ENCODE results near the gene SLC34A3. TPM values are rescaled to one million over a fixed set of nuclear protein-coding genes. Genes with fewer than 3 reads are reported as not detected.

The SLC34A3 gene
- total and polyA plus RNA-seq, 4 donors = 0.03 to 0.65 (median 0.12) TPM; not detected in 1

DNA sequence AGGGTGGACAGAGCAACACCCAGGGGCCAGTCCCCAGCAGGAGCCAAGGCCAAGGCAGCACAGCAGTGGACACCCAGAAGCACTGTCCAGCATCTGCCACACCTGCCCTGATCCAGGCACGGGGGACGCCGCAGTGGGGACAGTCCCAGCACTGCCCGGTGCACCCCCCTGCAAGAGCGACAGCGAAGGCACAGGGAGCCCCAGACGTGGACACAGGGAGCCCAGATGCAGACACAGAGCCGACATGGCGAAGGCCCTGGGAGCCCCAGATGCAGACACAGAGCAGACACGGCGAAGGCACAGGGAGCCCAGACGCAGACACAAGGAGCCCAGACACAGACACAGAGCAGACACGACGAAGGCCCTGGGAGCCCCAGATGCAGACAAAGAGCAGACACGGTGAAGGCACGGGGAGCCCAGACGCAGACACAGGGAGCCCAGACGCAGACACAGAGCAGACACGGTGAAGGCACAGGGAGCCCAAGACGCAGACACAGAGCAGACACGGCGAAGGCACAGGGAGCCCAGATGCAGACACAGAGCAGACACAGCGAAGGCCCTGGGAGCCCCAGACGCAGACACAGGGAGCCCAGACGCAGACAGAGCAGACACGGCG is 46.6 kb upstream of the SLC34A3 start:
- peaks cover 8 to 72% (median 32%) of the 10 kb centered on the region in 4 donors for H3K36me3 ChIP-seq (ENCODE audit: control insufficient read depth in 4 of 4, insufficient read depth in 4 of 4, low read length in 4 of 4)
- no peak for ATAC-seq (ENCODE audit: insufficient read depth, low FRiP score)
- 96 to 98% methylated on average over 27 of the region's 27 CpGs for WGBS, 2 donors

DNA sequence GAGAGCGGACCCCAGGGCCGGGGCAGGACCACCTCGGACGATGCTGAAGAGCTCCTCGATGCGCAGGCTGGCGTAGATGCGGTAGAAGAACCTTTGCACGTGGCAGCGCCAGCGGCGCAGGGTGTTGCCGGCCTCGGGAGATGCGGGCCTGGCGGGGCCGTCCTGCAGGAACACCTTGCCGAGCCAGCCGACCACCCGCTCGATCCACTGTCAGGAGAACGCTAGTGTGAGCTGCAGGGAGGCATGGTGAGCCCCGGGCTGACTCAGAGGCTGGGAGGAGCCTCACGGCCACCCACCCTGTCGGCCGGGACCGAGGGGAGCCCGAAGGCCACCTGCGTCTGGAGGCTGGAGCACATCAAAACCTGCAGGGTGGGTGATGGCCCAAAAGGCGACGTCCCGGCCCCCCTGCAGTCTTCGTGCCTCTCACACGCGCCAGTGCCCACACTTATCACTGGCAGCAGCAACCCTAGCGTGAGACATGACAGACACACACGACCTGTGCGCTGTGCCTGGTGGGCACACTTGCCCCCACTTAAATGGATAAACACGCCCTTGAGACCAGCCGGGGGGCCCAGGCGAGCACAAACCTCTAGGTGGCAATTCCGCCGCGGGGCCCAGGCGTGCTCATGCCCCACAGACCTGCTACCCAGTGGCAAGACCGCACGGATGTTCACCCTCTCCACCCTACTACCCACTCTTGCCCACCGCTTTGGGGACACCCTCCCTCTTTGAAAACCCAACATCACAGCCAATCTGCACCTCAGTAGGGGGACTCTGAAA is 45.6 kb upstream of the SLC34A3 start:
- Histone ChIP-seq H3K4me1 (ENCODE audit: control insufficient read depth in 5 of 5, insufficient read depth in 5 of 5, low read length in 5 of 5) (peaks cover 11 to 32% (median 20%) of the 10 kb centered on the region in 5 donors), H3K27ac (ENCODE audit: low read depth in 1 of 2, low read length in 1 of 2) (no peak overlapping the region), H3K9ac (ENCODE audit: insufficient read depth in 1 of 2, low read length in 2 of 2) (no peak overlapping the region), H3K9me3 (ENCODE audit: control insufficient read depth in 4 of 4, insufficient read depth in 3 of 4, low read length in 3 of 4) (peaks cover 0 to 2% (median 0%) of the 10 kb centered on the region in 4 donors), H3K4me3 (no peak overlapping the region), H3K27me3 (ENCODE audit: control insufficient read depth in 3 of 3, insufficient read depth in 3 of 3, low read length in 2 of 3) (no peaks in the 10 kb centered on the region), H3K36me3 (ENCODE audit: control insufficient read depth in 4 of 4, insufficient read depth in 4 of 4, low read length in 4 of 4) (peaks cover 8 to 66% (median 32%) of the 10 kb centered on the region in 4 donors)
- TF ChIP-seq, protein P1, sequence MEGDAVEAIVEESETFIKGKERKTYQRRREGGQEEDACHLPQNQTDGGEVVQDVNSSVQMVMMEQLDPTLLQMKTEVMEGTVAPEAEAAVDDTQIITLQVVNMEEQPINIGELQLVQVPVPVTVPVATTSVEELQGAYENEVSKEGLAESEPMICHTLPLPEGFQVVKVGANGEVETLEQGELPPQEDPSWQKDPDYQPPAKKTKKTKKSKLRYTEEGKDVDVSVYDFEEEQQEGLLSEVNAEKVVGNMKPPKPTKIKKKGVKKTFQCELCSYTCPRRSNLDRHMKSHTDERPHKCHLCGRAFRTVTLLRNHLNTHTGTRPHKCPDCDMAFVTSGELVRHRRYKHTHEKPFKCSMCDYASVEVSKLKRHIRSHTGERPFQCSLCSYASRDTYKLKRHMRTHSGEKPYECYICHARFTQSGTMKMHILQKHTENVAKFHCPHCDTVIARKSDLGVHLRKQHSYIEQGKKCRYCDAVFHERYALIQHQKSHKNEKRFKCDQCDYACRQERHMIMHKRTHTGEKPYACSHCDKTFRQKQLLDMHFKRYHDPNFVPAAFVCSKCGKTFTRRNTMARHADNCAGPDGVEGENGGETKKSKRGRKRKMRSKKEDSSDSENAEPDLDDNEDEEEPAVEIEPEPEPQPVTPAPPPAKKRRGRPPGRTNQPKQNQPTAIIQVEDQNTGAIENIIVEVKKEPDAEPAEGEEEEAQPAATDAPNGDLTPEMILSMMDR (IDR thresholded peaks at IDR 0.05; ENCODE audit: control extremely low read depth, extremely low read depth) = no peak
- ATAC-seq (ENCODE audit: insufficient read depth, low FRiP score) = no peak
- WGBS, 2 donors = 94 to 95% methylated on average over 48 of the region's 48 CpGs
- no peak for DNase-seq

More for the DNA sequence above, 46.6 kb upstream of the SLC34A3 start:
- Histone ChIP-seq H3K9me3 (ENCODE audit: control insufficient read depth in 4 of 4, insufficient read depth in 3 of 4, low read length in 3 of 4) (peaks cover 0 to 2% (median 0%) of the 10 kb centered on the region in 4 donors), H3K4me3 (no peak overlapping the region), H3K27ac (ENCODE audit: low read depth in 1 of 2, low read length in 1 of 2) (no peak overlapping the region), H3K9ac (ENCODE audit: insufficient read depth in 1 of 2, low read length in 2 of 2) (no peak overlapping the region), H3K27me3 (ENCODE audit: control insufficient read depth in 3 of 3, insufficient read depth in 3 of 3, low read length in 2 of 3) (no peaks in the 10 kb centered on the region), H3K4me1 (ENCODE audit: control insufficient read depth in 5 of 5, insufficient read depth in 5 of 5, low read length in 5 of 5) (peaks cover 3 to 23% (median 11%) of the 10 kb centered on the region in 5 donors)
- TF ChIP-seq, protein P1 (IDR thresholded peaks at IDR 0.05; ENCODE audit: control extremely low read depth, extremely low read depth) = no peak
- DNase-seq = no peak

DNA sequence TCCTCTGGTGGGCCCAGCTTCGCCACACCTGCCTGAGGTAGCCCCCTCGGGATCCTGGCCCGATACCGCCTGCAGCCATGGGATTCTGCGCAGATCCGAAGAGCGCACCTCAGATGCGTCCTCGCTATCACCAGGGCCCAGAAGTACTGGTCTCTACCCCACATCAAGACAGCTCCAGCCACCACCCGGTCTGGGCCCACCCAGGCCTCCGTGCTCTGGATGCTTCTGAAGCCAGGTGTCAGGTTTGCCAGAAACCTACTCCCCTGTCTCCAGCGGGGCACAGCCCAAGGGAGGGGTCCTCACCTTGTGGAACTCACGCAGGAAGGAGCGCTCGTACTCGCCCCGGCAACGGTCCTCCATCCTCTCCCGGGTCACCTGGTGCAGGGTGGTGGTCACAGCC is 44.8 kb upstream of the SLC34A3 start:
- Histone ChIP-seq H3K27ac (ENCODE audit: low read depth in 1 of 2, low read length in 1 of 2) (no peak overlapping the region), H3K9me3 (ENCODE audit: control insufficient read depth in 4 of 4, insufficient read depth in 3 of 4, low read length in 3 of 4) (peaks cover 0 to 2% (median 0%) of the 10 kb centered on the region in 4 donors), H3K4me3 (no peak overlapping the region), H3K9ac (ENCODE audit: insufficient read depth in 1 of 2, low read length in 2 of 2) (no peak overlapping the region), H3K27me3 (ENCODE audit: control insufficient read depth in 3 of 3, insufficient read depth in 3 of 3, low read length in 2 of 3) (no peaks in the 10 kb centered on the region), H3K4me1 (ENCODE audit: control insufficient read depth in 5 of 5, insufficient read depth in 5 of 5, low read length in 5 of 5) (peaks cover 14 to 37% (median 20%) of the 10 kb centered on the region in 5 donors), H3K36me3 (ENCODE audit: control insufficient read depth in 4 of 4, insufficient read depth in 4 of 4, low read length in 4 of 4) (peaks cover 8 to 65% (median 33%) of the 10 kb centered on the region in 4 donors)
- ATAC-seq (ENCODE audit: insufficient read depth, low FRiP score) (no peak), DNase-seq (no peak)
- 96% methylated on average over 19 of the region's 19 CpGs for WGBS, 2 donors
- TF ChIP-seq, protein P1 (IDR thresholded peaks at IDR 0.05; ENCODE audit: control extremely low read depth, extremely low read depth) = no peak

Measured in lung (tissue), 12 donors.